Fibroblast of pulmonary artery (primary cell): ENCODE measurements around the gene INAFM2.

Experiments used
- DNase-seq: peaks from one replicate; pipeline ENCODE4 v3.0.0-alpha.2; 2010; ENCODE audit warnings: low read depth
- H3K4me3 ChIP-seq: replicated peaks from 2 replicates; pipeline ENCODE4 v1.5.1; 2011; ENCODE audit warnings: low read depth, mild to moderate bottlenecking, control low read depth, low read length, moderate library complexity
- CTCF ChIP-seq: IDR thresholded peaks from 2 replicates; pipeline ENCODE4 v1.5.1; 2011; ENCODE audit warnings: mild to moderate bottlenecking, control low read depth, low read length, inconsistent platforms; ENCODE audit errors: missing control alignments

INAFM2 gene

GRCh38 chr15:40333922-40334492, 10.5 kb downstream of the INAFM2 start:
- TF ChIP-seq CTCF, result no peak
- H3K4me3 ChIP-seq, result no peak overlapping the region
- peak; percentile 92 for DNase-seq

- no peak for DNase-seq
- TF ChIP-seq CTCF, result no peak
- H3K4me3 ChIP-seq, result no peak overlapping the region
Observed at GRCh38 chr15:40334541-40334940, 11.0 kb downstream of the INAFM2 start.

DNA sequence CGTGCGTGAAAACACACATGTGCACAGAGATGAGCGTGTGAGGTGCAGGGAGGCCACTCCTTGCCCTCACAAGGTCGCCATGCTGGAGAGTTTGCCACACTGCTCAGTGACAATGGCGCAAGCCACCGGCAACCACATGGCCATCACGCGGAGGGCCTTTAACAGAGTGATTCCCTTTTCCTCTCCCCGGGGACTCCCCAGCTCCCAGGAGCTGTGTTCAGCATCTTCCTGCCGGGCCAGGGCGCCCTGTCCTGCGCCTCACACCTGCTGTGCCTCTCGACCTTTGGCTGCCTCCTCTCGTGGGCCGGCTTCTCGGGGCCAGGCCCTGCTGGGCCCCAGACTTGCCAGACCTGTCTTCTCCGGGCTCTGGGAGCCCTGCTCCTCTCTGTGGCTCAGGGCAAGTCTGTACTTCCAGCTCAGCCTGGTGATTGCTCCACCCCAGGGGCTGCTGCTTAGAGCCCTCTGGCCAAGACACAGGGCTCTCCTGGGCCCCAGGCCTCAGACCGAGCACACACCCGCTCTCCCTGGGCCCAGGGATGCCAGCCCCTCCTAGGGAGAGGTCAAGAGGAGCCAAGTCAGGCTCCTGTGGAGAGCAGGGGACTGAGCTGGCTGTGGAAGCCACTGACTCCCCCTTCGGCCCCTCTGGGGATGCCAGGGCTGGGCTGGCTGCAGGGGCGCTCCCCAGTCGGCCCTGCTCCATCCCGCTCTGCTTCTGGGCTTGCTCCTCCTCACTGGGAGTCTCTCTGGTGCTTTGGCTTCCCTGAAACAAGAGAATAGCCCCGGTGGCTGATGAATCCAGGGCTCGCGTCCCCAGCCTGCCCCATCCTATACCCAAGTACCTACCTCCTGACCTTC, 11.7 kb downstream of the INAFM2 start:
- H3K4me3 ChIP-seq, result no peak overlapping the region
- no peak for TF ChIP-seq CTCF
- DNase-seq, result no peak

DNA sequence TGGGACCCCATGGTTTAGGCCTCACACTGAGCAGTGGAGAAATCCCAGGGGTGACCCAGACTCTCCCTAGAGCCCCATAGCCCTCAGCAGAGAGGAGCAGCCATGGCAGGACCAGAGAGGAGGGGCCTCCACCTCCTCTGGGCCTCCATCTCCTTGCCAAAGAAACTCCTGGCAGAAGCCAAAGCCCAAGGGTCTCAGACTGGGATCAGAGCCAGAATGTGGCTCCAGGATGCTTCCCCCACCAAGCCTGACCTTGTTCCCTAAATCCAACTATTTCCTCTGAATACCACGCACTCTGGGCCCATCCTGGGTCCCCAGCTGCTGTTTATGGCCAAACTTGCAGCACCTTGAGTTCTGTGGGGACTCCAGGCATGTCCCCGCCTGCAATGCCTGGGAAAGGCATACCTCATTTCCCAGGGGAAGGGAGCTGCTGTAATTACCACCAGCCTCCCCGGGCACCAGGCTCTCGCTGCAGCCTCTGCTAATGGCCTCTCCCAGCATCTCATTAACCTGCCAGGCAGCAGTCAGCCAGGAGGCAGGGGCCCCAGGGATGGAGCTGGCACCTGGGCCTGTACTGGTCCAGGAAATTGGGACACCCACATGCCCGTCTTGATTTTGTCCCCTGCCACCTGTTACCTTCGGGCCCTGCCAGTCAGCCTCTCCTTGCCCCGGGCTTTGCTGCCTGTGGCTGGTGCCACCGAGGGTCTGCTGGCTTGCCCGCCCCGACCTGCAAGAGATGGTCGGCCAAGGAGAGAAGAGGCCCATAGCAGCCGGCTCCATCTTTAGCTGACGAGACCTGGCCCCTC, 12.6 kb downstream of the INAFM2 start:
- no peak for TF ChIP-seq CTCF
- no peak for DNase-seq
- H3K4me3 ChIP-seq, result no peak overlapping the region

- DNase-seq, result no peak
- no peak overlapping the region for H3K4me3 ChIP-seq
- no peak for TF ChIP-seq CTCF
Observed at GRCh38 chr15:40336744-40337122, 13.2 kb downstream of the INAFM2 start.

DNA sequence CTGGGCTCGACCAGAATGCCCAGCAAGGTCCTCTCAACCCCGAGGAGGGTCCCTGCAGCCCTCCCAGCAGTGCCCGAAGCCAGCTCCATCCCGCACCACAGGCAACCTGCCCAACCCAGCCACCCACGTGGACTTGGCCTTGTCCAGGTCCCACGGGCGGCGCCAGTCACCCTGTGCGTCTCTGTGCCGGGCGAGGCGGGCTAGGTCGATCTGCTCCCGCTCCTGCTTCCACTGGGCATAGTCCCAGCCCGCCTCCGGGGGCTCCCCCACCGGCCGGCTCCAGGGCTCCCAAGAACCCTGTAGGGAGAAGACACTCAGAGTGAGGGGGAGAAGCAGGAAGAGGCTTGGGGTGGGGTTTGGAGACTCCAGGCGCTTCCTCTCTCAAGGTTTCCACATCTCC, 14.1 kb downstream of the INAFM2 start:
- TF ChIP-seq CTCF, result no peak
- no peak overlapping the region for H3K4me3 ChIP-seq

More for the DNA sequence above, 14.1 kb downstream of the INAFM2 start:
- no peak for DNase-seq
